HG03095 (cell line): ENCODE measurements around the gene SLC16A14.

Source experiments
- ATAC-seq: cut with Tn5 transposase; IDR thresholded peaks from one replicate; pipeline ENCODE4 v1.9.1; 2021; ENCODE audit warnings: moderate library complexity; ENCODE audit not compliant: unreplicated experiment

SLC16A14 gene

GRCh38 chr2:230042195-230042594 is 26.5 kb downstream of the SLC16A14 start:
- no peak for ATAC-seq

DNA sequence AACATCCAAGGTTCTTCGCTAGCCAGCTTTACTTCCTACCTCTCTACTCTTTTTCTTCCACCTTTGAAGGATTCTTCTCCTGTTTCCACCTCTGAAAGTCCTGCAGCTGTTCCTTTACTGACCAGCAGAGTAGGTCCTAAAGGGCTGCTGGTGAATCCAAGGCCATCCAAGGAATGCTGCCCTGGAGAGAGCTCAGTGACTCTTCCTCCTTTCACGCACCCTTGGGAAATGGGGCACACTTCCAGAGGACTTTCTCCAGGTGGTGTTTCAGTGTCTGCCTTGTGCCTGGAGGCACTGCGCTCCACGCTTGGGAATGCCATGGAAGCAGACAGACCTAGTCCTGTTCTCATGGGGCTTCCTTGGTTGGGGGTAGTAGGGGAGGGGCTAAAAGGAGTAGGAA is 45.4 kb downstream of the SLC16A14 start:
- ATAC-seq = no peak

DNA sequence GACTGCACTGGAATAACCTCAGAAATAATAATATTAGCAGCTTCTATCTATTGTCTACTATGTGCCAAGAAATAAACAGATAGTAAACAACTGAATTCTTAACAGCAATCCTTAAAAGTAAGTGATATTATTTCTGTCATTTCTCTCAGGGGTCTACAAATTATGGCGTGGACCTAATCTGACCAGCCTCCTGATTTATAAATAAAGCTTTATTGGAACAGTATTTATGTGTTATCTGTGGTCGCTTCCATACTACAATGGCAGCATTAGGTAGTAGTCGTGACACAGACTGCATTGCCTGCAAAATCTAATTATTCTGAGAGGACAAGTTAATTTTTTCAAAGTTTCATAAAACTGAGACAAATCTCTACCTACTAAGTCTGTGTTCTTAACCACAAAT is 49.0 kb downstream of the SLC16A14 start:
- ATAC-seq = no peak

DNA sequence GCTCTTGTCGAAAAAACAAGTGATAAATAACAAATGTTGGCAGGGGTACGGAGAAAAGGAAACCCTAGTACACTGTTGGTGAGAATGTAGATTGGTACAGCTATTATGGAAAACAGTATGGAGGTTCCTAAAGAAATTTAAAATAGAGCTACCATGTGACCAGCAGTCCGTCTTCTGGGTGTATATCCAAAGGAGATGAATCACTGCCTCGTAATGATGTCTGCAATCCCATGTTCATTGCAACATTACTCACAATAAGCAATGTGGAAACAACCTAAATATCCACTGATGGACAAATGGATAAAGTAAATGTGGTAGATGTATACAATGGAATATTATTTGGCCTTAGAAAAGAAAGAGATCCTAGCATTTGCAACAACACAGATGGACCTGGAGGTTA is 50.6 kb downstream of the SLC16A14 start:
- no peak for ATAC-seq

- ATAC-seq = no peak
Observed at GRCh38 chr2:230016844-230017243, 51.9 kb downstream of the SLC16A14 start.

DNA sequence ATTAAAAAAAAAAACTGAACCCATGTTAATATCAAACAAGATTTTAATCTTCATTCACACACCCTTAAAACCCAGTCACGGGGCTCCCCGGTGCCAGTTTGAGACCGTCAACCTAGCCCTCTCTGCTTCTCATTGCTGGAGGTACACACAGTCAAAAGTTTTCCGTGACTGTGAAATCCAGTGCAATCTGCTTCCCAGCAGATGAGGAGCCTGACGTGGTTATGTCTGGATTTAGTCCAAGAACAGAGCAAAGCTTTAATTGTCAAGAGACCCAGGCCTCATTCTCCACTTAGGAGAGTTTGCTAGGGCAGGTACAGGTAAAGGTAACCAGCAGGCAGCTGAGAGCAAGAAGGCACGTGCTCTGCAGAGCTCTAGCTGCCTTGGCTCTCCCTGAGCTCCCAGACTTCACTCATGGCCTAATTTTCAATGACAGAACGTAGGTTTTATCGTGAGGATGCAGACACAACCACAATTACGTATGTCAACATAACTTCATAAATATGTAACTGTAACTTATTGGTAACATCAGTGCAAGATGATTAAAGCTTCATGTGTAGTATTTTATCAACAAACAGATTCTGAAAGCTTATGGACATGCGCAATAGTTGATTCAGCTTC is 56.3 kb downstream of the SLC16A14 start:
- no peak for ATAC-seq

DNA sequence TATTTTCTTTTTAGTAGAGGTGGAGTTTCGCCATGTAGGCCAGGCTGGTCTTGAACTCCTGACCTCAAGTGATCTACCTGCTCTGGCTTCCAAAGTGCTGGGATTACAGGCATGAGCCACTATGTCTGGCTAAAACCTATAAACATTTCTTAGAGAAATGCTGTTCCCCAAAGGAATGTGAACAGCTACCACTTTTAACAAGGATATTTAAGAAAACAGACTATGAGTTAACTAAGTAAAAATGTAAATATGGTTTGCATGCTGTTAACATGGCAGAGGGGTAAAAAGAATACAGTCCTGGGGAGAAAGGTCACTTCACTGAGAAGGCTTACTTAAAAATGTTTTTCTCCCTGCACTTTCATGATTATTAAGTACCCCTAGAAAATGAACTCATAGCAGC is 57.1 kb downstream of the SLC16A14 start:
- no peak for ATAC-seq

- no peak for ATAC-seq
Observed at GRCh38 chr2:230010501-230010900, 58.2 kb downstream of the SLC16A14 start.

DNA sequence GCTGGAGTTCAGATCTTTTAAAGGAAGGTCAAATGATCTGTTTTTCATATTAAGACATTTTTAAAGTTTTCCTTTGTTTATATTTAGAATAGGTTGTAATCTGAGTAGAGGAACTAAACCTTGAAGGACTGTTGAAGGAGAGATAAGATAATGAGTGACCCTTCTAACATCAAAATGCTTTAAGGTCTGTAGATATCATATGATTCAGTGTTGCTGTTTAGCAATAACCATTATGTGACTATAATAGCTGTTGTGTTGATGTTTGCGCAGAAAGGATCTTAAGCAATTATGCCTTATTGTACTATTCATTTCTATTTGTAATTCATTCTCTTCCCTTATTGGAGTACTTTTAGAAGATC is 60.0 kb downstream of the SLC16A14 start:
- no peak for ATAC-seq

GRCh38 chr2:230007931-230008707 is 60.6 kb downstream of the SLC16A14 start:
- peak; percentile 49 for ATAC-seq

DNA sequence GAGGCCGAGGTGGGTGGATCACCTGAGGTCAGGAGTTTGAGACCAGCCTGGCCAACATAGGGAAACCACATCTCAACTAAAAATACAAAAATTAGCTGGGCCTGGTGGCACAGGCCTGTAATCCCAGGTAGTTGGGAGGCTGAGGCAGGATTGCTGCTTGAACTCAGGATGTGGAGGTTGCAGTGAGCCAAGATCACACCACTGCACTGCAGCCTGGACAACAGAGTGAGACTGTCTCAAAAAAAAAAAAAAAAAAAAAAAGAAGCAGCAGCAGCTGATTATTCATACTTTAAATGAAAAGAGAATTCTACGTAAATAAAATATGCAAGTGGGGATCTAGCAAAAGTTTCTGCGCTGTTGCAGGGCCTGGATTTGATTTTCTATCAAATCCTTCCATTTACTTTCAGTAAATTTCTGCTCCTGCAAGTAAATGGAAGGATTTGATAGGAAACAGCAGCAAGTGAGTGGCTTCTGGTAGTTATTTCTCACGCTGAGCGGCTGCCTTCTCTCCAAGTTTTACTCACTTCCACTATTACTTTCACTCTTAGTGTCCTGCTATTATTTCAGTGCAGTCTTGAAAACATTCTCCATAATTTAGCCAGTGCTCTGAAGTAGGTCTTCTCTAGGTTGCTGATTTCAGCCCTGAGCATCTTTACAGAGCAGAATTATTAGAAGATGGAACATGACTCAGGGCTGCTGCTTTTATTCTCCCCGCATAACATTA is 68.4 kb downstream of the SLC16A14 start:
- peak; percentile 96 for ATAC-seq

DNA sequence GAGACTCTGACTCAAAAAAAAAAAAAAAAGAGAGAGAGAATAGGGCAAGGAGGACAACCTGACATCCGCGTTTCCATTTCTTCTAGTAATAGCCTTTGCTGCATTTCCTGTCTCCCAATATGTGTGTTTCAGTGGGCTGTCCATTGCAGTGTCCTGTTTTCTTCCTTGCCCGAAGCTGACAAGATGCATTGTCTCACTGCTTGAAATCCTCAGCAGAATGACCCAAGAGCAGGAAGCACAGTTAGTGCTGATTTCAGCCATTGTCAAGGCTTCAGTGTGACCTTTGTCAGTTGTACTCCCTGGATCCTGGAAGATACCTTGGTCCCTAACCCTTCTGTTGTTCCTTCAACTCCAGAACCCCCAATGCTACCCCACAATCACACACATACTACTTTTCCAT is 71.2 kb downstream of the SLC16A14 start:
- no peak for ATAC-seq

DNA sequence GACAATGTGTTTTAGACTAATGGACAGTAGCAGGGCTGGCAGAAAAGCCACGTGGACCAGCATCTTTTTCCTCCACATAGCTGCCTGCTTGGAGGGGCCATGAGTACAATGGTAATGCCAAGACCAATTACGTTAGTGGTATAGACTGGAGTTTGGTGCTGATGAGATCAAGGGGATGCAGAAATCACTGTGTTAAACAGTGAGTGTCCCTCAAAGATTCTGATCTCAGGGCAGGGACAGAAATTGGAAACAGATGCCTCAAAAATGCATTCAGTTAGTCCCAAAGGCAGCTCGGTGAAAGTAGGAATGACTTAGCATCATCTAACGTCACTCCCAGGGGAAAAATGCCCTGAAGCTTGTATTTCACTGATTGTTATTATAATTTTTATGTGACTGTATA is 72.4 kb downstream of the SLC16A14 start:
- no peak for ATAC-seq

DNA sequence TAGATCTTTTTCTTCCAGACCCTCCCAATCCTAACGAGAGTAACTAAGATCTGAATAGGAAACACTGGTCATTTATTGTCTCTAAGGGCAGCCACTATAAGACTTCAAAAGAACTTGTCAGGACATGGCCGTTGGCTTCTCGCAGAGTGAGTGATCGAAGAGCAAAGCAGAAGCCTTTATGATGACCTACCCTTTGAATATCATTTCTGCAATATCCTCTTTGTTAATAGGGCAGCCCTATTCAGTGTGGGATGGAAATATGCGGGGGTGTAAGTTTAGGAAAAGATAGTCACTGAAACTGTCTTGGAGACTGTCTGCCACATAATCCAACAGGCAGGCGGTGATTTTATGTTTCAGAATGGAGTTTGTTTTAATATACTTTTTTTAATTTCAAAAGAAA is 75.5 kb downstream of the SLC16A14 start:
- no peak for ATAC-seq
